ENCODE data around the gene RAI1.

The RAI1 gene

DNA sequence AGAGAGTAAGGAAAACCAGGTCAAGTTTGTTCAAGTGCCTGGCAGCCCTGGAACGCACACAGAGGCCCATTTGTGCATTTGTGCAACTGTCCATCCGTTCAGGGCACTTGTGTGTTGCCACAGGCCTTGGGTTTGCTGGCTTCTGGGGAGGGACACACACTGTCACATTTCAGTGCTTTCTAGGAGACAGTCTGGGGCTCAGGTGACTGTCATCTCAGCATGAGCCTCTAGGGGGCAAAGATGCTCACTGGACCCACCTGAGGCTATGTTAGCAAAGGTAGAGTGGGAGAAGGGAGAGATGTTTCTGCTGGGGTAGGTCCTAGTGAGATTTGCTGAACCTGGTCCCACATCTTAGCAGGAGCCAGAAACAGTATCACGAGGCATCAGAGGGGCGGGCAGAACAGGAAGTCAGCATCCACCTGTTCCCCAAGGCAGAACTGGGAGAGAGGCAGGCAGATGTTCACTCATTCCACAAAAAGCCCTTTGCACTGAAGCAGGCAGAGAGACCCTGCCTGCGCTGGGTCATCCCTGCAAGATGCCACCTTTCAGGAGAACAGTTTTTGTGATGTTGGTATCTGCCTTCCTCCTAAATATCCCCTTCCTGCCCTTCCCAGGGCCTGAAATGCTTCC lies 48.5 kb downstream of the RAI1 start:
- no peak overlapping the region for H3K4me3 ChIP-seq (replicated peaks in 1 of 2; ENCODE audit: low read depth in 2 of 2, low read length in 2 of 2)
- TF ChIP-seq, protein P1, sequence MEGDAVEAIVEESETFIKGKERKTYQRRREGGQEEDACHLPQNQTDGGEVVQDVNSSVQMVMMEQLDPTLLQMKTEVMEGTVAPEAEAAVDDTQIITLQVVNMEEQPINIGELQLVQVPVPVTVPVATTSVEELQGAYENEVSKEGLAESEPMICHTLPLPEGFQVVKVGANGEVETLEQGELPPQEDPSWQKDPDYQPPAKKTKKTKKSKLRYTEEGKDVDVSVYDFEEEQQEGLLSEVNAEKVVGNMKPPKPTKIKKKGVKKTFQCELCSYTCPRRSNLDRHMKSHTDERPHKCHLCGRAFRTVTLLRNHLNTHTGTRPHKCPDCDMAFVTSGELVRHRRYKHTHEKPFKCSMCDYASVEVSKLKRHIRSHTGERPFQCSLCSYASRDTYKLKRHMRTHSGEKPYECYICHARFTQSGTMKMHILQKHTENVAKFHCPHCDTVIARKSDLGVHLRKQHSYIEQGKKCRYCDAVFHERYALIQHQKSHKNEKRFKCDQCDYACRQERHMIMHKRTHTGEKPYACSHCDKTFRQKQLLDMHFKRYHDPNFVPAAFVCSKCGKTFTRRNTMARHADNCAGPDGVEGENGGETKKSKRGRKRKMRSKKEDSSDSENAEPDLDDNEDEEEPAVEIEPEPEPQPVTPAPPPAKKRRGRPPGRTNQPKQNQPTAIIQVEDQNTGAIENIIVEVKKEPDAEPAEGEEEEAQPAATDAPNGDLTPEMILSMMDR (IDR thresholded peaks at IDR 0.05; ENCODE audit: low read depth, low read length) = peak; percentile 46
- no peak for DNase-seq (ENCODE audit: low read depth in 2 of 2)

DNA sequence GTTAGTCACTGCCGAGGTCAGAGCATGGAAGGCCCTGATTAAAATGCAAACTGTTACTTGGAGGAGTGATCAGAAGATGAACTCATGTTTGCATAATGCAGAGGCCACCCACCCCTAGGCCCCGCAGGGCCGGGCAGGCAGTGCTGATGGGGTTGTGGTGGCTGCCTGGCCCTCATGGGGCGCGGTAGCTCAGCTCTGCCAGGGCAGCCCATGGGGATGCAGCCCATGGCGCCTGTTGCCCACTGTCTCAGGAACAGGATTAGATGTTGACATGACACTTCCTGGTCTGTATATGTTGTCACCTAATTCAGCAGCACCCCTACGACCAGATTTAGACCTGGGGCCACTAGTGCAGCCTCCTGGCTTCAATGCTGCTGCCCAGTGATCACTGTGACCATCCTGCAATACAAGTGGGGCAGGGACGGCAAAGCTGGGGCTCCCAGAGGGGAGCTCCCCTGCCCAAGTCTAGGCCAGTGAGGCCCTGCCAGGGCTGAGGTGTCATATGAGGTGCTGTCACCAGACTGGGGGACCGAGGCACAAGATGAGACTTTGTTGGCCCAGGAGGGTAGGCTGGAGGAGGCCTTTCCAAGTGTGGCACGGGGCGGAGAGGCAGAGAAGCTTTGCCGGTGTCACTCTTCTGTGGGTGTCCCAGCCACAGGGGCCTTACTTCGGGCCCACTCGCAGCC lies 49.1 kb downstream of the RAI1 start:
- H3K4me3 ChIP-seq (replicated peaks in 1 of 2; ENCODE audit: low read depth in 2 of 2, low read length in 2 of 2) = no peak overlapping the region
- TF ChIP-seq, protein P1 (IDR thresholded peaks at IDR 0.05; ENCODE audit: low read depth, low read length) = no peak
- no peak for DNase-seq (ENCODE audit: low read depth in 2 of 2)

DNA sequence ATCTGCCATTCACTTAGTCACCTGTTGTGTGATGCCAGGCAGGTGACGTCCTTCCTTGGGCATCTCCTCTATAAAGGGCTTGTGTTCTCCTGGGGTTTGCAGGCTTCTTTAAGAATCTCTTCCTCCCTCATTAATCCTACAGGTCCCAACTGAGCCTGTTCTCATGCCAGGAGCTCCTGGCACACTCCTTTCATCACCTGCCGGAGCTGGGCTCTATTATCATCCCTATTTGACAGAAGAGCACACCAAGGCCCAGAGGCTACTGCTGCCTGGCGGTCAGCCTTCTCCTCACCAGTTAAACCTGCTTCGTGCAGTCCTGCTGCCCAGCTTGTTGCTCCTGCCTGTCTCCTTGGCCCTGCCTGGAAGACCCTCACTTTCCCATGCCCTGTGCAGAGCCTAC lies 51.2 kb downstream of the RAI1 start:
- DNase-seq (ENCODE audit: low read depth in 2 of 2) = no peak
- TF ChIP-seq, protein P1 (IDR thresholded peaks at IDR 0.05; ENCODE audit: low read depth, low read length) = no peak
- no peak overlapping the region for H3K4me3 ChIP-seq (replicated peaks in 1 of 2; ENCODE audit: low read depth in 2 of 2, low read length in 2 of 2)

DNA sequence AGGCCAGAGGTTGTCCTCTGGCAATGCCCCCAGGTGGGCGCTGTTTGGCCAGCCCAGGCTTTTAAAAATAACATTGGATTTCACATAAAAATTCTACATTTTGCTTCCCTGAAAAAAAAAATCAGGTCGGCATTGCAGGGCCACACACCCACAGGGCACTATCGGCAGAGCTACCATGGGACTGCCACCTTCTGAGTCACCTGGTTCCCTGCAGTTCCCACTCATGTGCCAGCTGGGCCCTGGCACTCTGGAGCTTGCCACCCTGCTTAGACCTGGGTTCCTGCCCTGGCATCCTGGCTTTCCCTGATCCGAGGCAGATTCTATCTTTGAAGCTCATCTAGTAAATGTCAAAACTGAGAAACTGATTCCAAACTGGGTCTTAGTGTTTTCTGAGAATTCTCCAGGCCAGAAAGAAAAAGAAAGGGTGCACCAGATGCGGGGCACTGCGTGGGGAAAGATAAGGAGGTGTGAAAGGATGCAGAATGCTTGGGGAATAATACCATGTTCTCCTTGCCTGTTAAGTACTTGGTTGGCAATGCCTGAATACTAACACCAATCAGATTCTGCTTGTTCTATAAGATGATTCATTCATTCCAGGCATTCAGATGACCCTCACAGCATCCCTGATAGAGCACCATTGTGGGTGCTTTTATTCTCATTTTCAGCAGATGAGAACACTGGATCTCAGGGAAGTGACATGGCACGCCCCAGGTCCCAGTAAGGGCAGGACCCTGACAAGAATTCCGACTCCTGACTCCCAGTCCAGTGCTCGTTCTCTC lies 51.8 kb downstream of the RAI1 start:
- no peak overlapping the region for H3K4me3 ChIP-seq (replicated peaks in 1 of 2; ENCODE audit: low read depth in 2 of 2, low read length in 2 of 2)
- TF ChIP-seq, protein P1 (IDR thresholded peaks at IDR 0.05; ENCODE audit: low read depth, low read length) = no peak
- peak; percentile 62 to 65 for DNase-seq (ENCODE audit: low read depth in 2 of 2)

DNA sequence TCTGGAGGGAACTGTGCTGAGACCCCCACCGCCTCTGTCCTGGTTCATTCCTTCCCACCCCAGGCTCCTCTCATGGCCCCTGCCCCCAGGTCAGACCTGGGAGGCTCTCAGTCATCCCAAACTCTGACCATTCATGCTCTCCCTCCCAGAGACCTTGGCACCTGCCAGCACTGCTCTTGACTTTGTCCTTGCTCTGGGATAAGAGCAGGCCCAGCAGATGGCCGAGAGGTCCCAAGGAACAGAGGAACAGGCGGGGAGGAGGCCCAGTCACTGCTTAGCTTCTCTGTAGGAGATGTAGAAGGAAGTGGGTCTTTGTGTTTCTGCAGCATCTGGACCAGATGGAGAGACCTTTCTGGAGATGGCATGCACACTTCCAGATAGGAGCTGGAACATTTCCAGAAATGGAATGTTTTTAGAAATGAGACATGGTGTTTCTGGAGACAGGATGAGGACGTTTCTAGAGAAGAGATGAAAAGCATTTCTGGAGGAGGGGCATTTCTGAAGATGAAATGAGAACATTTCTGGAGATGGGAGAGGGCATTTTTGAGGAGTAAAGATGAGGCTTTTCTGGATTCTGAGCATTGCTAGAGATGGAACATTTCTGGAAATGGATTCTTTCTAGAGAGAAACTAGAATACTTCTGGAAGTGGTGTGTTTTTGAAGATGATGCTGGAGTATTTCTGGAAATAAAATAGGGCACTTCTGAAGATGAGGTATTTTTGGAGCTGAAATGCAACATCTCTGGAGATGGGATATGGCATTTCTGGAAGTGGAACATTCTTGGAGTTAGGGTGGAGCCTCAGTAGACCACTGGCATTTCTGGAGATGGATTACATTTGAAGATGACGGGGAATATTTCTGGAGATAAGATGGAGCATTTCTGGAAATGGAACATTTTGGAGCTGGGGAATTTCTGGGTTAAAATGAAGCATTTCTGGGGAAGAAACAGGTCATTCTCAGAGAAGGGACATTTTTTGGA lies 55.2 kb downstream of the RAI1 start:
- peak; percentile 25 to 50 for DNase-seq (ENCODE audit: low read depth in 2 of 2)
- TF ChIP-seq, protein P1 (IDR thresholded peaks at IDR 0.05; ENCODE audit: low read depth, low read length) = no peak
- H3K4me3 ChIP-seq (replicated peaks in 1 of 2; ENCODE audit: low read depth in 2 of 2, low read length in 2 of 2) = no peak overlapping the region
